CD4-positive, alpha-beta T cell treated with Interleukin-17A for 4 hours (primary cell): ENCODE data around the gene CRABP2.

Source experiments
- DNase-seq: peaks from one replicate; pipeline ENCODE4 v3.0.0-alpha.2; 2020; ENCODE audit warnings: mixed read lengths

Gene CRABP2

DNA sequence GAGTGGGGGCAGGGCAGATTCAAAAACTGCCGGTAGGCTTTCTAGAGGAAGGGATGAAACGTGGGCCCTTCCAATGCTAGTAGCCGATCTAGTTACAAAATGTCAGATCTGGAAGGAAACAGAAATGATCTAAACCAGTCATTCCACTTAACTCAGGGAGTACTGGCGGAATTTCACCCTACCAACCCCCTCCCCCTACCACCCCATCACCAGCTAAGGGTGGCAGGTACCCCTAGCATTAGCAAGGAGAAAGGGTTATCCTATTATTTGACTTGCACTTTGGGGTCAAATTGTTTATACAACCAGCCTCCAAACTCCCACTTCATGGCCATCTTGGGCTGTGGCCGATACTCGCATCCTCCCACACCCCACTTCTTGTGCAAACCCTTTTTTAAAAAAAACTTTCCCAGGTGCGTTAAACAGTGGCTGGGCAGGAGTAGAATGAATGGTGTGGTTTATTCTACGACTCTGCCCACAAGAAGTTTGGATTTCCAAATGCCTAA, 36.1 kb upstream of the CRABP2 start:
- no peak for DNase-seq

DNA sequence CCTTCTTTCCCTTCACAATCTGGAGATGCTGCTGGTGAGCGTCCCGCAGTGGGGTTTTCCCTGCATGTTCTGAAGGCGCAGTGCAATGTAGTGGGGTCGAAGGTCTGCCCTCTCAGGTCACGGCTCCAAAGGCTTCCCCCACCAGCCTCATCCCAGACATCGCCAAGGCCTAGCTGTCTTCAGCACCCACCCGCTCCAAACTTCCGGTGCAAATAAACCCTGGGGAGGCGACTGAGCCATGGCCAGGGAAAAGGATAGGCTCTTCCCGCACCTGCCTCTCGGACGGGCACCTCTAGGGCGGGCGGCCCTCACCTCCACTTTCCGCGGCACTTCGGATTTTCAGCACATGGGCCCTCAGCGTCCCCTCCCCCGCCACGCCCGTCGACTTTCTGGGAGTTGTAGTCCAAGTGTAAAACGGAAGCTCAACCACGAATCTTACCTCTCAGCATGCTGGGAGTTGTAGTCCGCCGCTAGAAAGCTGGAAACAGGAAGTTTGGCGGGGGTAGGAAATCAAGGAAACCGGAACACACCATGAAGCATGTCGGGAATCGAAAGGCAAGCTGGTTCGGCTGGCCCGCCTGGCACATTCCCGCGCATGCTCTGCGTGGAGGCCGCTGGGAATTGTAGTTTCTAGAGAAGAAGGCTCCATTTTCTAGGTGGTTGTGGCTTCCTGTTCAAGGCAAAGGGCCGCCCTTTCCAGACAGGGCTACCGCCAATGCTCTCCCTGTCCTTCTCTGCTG, 35.5 kb upstream of the CRABP2 start, which contains the start of gene MRPL24:
Gene MRPL24, minus strand, starts transcription at position 348 of the 740 bp plus-strand sequence. CDS start 2,384 bp downstream, outside the sequence.
- peak; percentile 94 for DNase-seq

DNA sequence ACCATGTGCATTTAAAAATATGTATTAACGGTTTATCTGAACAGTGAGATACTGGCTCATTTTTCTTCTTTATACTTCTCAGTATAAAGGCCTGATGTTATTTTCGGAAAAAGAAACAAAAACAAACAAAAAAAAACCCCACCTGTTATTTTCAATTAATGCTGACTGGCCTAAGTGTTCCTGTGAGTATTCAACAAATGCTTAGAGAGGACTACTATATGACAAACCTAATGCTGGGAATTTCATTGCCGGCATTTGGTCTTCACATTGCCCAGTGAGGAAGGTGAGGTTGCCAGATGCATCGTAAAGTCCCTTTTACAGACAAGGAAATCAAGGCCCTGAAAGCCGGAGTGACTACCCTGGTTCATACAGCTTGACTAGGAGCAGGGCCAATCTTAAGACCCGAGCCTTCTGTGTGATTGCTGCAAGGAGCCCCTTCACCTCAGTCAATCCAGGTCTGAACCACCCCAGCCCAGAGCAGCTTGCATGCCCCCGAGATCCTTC, 34.9 kb upstream of the CRABP2 start:
- no peak for DNase-seq

DNA sequence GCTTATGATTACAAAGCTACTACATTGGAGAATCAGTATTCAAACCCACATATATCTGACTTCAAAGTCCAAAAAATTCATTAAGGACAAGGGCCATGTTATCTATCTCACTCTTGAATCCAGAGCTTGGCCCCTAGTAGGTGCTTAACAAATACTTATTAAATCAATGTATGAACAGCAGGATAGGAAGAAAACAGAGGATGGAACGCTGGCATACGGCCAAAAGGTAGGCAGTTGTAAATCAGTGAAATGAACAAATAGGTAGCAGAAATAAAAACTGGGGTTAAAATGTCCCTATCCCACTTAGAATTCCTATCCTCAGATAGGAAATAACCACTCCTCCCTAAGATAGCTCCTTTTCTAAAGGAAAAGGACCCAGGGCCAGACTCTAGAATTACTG, 33.5 kb upstream of the CRABP2 start:
- DNase-seq = no peak

DNA sequence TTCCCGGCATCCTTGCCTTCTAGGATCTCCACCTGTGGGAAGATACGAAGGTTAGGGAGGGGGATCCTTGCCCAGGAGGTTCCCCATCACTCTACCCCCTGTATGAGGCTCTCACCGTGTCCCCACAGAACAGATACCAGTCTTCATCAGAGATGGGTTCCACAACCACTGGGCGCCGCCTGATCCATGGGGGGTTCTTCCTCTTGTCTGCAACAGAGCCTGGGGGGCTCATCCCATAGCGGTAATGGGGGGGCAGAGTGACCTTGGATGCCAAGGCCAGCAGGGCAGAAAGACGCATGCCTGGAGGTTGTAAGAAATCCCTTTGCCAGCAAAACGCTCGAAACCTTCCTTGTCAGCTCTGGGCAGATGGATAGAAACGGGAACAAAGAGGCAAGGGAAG, 33.0 kb upstream of the CRABP2 start:
- no peak for DNase-seq

DNA sequence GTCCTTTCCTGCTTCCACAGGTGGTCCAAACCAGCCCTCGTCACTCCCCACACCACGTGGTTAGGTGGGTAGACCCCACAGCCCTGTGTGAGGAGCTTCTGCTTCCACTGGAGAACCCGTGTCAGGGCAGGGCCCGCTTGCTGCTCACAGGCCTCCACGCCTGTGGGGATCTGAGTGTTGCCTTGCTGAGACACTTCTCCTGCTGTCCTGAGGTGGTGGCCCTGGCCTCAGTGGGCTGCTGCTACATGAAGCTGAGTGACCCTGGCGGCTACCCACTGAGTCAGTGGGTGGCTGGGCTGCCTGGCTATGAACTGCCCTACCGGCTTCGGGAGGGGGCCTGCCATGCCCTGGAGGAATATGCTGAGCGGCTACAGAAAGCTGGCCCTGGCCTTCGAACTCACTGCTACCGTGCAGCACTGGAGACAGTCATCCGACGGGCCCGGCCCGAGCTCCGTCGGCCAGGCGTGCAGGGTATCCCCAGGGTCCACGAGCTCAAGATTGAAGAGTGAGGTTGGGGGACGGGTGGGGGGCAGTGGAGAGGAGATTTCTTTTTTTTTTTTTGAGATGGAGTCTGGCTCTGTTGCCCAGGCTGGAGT, 28.7 kb upstream of the CRABP2 start:
- DNase-seq = no peak

DNA sequence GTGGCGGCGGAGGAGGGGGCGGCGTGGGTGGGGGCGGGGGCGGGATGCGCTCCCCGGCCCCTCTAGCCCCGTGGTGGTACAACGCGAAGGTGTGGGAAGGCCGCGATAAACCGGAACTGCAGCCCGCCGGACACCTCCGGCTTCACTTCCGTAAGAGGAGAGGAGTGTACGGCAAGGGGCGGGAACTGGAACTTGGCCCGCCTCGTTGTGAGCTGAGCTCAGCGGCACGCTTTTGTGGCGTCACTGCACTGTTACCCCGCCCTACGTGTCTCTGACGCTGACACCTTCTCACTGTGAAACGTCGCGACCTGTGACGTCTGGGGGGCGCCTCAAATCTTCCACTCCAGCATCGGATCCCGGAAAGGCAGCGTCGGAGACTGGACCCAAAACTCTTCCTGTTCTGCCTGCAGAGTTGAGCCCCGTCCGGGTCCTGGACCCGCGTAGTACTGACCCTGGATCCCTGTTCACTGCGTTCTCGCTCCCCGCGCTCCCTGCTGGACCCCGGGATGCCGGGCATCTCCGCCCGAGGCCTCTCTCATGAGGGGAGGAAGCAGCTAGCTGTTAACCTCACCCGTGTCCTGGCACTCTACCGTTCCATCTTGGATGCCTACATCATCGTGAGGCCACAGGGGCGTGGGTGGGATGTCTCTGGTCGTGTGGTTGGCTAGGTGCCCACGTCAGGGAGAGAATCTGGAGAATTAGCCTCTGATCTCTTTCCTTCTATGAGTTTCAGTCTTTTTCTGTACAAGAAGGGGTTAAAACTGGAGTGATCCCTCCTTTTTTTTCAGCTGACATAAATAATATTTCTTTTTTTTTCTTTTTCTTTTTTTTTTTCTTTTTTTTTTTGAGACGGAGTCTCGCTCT, 23.4 kb upstream of the CRABP2 start, which contains the start of gene ISG20L2:
Gene ISG20L2, minus strand, starts transcription at position 168 of the 864 bp plus-strand sequence. CDS start 1,114 bp downstream, outside the sequence.
- DNase-seq = peak; percentile 92

DNA sequence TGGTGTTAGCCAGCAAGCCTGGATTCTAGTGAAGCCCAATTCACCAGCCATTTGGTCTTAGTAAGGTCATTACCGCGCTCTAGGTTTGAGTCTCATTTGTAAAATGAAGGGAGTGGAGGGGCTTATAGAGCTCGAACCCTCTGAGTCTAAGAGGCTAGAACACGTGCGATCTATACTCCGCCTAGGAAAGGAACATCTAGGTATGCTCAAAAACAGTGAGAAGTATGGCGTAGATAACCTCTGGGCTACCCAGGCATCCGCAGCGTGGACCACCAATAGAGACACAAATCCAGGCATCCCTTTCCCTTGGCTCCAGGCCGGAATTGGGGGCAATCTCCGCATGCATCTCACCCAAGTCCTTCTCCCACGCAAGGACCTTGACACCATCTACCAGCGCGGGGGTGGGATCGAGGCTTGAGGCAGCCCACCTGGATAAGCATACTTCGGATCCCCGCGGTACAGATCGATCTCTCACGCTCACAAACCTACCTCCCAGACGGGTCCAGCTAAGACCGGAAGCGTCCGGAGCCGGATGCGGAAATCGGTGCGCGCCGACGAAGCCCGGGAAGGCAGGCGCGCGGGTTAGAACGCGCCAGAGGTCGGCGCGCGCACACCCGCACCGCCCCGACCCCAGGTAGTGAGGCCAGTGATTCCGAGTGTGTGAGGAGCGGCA, 22.7 kb upstream of the CRABP2 start, which contains the start of gene METTL25B:
Gene METTL25B, plus strand, starts transcription at position 544 of the 673 bp plus-strand sequence. CDS start 636 bp downstream, outside the sequence.
- DNase-seq = peak; percentile 75

DNA sequence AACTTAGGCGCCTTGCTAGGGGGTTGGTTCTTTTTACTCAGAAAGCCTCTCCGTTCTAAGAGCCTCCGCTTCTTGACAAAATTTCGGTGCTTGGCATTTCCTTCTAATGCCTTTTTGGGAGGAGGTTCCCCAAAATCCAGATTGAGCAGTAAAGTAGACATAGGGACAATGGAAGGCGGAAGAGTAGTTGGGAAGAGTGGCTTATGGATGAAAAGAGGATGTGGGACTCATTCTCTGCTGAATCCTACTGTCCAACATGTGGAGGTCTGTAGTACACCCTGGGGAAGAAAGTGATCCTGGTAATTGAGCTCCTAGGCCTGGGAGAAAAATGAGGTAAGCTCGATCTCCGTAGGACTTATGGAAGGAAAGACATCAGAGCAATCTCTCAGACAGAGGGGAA, 22.1 kb upstream of the CRABP2 start:
- DNase-seq = no peak

DNA sequence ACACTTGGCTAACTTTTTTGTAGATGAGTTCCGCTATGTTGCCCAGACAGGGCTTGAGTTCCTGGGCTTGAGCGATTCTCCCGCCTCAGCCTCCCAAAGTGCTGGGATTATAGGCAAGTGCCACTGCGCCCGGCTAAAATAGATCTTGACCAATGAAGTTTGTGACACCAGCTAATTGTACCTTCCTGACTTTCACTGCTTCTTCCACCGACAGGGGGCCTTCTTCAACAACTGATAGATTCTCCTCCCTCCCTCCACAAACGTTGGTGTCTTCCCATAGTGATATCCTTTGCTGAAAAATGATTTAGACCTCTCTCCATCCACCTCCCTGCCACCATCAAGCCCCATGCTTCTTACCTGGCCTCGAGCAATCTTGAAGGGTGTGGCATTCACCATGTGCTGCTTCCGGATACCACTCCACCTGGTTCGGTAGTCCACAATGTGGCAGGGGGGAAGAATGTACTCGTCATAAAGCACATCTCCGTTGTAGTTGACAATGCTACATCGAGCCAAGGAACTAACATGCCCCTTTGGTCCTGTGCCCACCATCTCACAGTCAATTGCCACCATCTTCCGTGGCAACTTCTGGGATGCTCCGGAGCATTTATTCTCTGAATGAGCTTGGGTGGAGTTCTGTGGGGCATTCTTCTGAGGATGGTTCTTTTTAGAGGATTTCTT, 21.3 kb upstream of the CRABP2 start:
- DNase-seq = peak; percentile 60

DNA sequence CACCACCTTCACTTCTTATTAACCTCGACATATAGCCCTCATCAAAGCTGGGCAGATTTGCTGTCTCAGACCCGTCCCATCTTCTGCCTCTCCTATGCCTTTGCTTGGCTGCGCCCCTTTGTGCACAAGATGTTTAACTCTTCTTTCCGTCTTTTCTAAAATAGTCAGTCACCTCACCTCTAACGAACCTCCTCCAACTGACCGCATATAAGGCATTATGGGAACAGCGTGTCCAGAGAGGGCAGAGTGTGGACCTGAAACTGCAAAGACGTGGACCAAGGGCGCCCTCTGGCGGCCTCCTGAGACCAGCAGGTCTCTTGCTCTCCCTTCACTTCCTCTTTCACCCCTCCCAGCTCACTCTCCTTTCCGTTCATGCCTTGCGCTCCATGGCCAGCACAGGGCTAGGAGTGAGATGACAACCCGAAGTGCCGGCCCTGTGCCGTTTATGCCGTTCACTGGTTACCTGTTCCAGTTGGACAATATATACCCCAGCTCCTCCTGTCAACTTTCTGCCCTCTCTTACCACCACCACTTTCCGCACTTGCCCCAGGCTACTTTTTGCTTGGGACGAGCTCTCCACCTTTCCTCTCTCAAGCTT, 20.4 kb upstream of the CRABP2 start:
- peak; percentile 90 for DNase-seq

DNA sequence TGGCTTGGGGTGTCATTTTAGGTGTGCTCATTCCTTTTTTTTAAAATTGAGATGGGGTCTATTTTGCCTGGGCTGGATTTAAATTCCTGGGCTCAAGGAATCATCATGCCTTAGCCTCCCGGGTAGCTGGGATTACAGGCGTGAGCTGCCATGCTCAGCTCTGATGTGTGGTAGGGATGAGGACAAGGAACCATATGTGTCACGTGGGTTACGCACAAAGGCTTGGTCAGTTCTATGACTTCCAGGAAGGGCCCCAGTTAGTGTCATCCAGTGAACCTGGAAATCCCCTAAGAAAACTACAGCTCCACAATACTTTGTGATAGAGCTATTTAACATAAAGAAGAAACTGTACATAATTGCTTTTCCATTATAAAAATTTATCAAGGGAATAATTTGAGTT, 16.2 kb upstream of the CRABP2 start:
- DNase-seq = no peak

DNA sequence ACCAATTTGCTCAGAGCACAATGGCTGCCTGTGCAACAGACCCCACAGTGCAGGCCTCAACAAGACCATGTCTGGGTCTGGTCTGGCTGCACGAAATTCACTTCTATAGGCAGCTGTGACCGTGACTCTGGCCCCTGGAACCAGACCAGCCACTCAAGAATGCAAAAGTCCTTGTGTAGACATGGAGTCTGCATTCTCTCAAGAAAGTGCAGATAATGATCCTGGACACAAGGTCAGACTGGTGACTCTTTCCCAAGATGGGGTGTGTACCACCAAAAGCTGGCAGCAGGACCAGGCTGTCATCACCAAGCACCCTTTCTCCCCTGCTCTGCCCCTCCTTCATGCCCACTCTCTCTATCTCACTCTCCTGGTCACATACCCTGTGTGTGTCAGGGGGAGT, 15.7 kb upstream of the CRABP2 start:
- DNase-seq = no peak

DNA sequence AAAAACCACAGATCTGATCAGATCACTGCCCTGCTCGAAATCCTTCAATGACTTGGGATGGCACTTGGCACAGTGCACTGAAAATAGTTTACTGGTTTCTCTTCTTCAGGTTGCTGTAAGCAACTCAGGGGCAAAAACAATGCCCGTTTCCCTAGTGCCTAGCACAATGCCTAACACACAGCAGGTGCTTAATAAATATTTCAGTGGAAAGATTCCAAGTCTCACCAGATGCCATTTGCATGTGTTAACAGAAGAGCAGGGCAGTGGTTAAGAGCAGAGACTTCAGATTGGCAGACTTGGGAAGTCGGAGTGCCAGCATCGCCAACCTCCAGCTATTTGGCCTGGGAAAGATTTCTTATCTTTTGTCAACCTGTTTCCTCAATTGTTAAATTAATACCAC, 12.0 kb upstream of the CRABP2 start:
- no peak for DNase-seq

DNA sequence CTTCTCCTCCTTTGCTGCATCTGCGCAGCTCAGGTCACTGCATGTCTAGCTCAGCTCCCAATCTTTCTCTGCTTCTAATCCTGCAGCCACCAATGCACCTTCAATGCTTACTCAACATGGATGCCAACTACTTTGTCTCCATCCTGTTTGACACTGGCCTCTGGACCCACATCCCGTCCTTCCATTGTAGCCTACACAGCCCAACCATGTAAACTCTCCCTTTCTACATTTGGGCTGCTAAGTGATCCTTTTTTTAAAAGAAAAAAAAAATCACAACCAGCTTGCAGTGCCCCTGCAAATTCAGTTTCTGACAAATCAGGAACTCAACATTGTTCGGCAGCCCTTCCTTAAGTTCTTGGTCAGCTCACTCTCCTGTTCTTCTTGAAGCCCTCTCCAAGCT, 9.4 kb upstream of the CRABP2 start:
- no peak for DNase-seq

DNA sequence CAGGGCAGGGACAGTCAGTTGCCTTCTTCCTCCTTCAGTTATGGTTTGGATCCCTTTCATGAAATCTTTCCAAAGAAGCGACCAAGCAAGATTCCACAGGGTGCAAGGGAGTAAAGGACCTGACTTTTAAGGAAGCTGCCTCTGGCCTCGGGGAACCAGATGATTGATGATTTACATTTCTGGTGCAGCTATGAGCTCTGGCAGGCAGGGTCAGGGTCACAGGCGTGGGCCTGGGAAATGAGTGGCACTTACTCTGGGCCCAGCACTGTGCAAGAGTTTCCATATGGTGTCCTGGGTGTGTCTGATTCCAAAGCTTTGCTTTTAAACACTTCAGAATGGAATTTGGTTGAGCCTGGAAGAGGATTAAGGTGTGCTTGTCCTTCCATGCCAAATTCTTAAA, 7.2 kb upstream of the CRABP2 start:
- DNase-seq = no peak

DNA sequence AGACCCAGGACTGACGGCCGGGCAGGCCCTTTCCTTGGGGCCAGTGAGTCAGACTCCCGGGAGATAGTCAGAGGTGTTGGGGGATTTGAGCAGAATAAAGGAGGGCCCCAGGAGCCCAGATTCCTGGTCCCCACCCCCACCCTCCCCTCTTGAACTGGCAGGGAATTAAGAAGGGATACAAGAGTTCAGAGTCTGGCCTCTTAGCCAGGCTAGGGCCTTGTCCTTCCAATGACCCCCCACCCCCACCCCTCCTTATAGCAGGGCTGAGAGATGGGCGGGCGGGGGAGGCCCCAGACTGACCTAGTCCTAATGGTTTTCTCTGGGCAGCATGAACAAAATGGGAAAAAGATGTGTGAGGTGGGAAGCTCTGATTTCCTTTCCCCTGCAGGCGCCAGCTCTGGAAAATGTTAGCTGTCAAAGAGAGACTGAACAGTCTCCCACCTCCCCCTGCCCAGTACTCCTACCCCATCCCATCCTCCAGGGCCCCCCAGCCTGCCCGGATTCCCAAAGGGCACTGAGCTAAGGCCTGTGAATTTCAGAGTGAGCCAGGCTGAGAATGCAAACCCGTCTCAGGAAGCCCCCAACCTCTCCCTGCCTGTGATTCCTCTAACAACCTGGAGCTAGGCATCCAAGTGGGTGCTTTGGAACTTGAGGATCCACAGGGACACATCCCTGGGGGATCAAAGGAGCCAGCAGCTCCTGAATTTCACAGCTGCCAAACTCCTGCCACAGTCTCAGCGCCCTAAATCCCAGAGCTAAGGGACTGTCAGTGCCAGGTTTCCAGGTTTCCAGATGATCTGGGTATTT, 5.8 kb upstream of the CRABP2 start:
- no peak for DNase-seq

DNA sequence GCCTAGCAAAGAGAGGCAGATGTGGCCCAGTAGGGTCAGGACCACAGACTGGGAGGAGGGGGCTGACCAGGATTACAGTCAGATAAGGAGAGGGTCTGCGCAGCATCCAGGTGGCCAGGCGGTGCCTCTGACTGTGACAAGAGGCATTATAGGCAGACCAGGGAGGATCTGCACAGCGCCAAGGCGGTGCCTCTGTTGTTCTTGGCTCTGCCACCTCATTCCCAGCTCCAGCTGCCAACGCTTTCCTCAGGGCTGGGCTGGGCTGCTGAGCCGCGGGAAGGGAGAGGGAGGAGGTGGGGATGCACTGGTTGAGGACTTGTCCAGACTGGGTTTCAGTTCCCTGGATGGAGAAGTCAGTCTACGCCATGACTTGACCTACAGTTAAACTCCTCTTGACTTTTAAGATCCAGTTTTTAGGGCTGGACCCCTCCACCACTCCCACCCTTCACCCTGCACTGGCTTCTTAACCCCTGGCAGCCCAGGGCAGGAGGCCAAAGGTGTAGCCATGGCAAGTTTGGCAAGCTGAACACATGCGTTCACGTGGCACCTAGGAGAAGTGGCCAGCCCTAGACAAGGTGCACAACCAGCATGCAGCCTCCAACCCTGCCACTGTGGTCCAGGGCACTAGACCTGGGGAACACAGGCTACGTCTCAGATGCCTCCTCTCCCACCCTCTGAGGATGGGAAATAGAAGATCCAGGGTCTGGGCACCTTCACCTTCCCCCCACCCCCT, 4.5 kb upstream of the CRABP2 start:
- DNase-seq = no peak

DNA sequence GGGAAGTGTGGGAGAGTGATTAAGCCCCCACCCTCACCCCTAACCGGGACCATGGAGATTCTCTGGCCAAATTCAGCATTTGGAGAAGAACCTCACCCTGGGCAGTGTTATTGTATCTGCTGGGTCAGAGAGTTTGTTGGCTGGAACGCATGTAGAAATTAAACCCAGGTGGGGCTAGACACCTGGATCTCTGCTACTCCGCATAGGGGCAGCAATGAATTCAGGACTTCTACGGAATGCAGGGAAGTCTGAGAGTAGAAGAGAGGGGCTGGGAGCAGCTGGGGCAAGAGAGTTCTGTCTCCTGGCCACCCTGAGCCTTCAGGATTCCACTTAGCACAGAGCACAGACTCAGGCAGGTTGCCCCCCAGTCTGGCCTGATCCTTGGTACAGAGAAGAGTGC, 3.6 kb upstream of the CRABP2 start:
- DNase-seq = no peak

DNA sequence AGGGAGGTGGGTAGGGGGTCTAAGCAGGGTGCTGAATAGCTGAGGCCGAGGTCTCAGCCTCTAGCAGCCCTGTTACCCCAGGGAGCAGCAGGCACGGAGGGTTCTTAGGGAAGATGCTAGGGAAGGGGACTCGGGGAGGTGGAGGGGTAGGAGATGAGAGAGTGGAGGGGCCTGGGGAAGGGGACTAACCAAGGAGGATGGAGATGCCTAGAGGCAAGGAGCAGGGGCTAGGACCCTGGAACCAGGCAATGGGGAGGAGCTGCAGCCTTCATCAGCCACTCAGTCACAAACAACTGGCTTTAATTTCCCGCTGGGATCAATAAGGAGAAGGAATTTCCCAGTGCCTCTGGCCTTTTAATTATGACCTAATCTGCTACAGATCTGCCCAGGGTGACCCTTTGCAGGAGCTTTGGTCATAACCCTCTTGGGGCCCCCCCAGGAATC, 2.9 kb upstream of the CRABP2 start:
- no peak for DNase-seq
